Panc1 (cell line): Measurements from ENCODE around the gene MARCHF3. TPM values are rescaled to one million over a fixed set of nuclear protein-coding genes. Genes with fewer than 3 reads are reported as not detected.

ENCODE experiments used
- ATAC-seq: fragments of 200-7000 bp; cut with Tn5 transposase; 2 replicates; pipeline ENCODE4 v1.9.1; 2020; ENCODE audit warnings: mild to moderate bottlenecking, moderate library complexity
- BruUV-seq: library from RNA; stranded (reverse); fragments of 400-500 nt; replicated peaks from 2 replicates; lab custom pipeline; 2021; lab: Mats Ljungman, UMichigan
- CTCF ChIA-PET: fragments of 300-600 bp; sonication (Branson Sonifier 250); formaldehyde crosslinking; loops from one replicate; lab custom pipeline; 2022; ENCODE audit warnings: antibody characterized with exemption; lab: Charles Lee
- POLR2A ChIA-PET: fragments of 300-600 bp; sonication (Branson Sonifier 250); formaldehyde crosslinking; loops from one replicate; lab custom pipeline; 2022; ENCODE audit warnings: antibody characterized with exemption; lab: Charles Lee
- DNase-seq: peaks from one replicate; pipeline ENCODE4 v3.0.0-alpha.2; 2010; ENCODE audit warnings: low read depth, low spot score
- H3K27ac ChIP-seq: 2 replicates; pipeline ENCODE4 v1.5.1; 2011; ENCODE audit warnings: mild to moderate bottlenecking, low read length, inconsistent platforms
- H3K27me3 ChIP-seq: fragments of 200-500 bp; sonication (Bioruptor generic); 2 replicates; pipeline ENCODE4 v1.6.0; 2014; ENCODE audit warnings: low read length, inconsistent platforms; ENCODE audit not compliant: control insufficient read depth, insufficient read depth
- H3K36me3 ChIP-seq: fragments of 200-500 bp; sonication (Bioruptor generic); 2 replicates; pipeline ENCODE4 v1.5.1; 2014; ENCODE audit warnings: inconsistent platforms, mild to moderate bottlenecking, low read length, moderate library complexity; ENCODE audit not compliant: control insufficient read depth, insufficient read depth
- H3K4me1 ChIP-seq: 2 replicates; pipeline ENCODE4 v1.5.1; 2011; ENCODE audit warnings: inconsistent platforms, mild to moderate bottlenecking, low read length, moderate library complexity; ENCODE audit not compliant: control insufficient read depth, insufficient read depth
- H3K4me3 ChIP-seq, 2 experiments: 2 replicates each; pipeline ENCODE4 v1.5.1; 2011 to 2012; ENCODE audit warnings: low read depth in 2 of 2, low read length in 2 of 2, mild to moderate bottlenecking in 2 of 2, inconsistent platforms in 1 of 2, moderate library complexity in 1 of 2
- H3K9me3 ChIP-seq: fragments of 200-500 bp; sonication (Bioruptor generic); 2 replicates; pipeline ENCODE4 v1.5.1; 2014; ENCODE audit warnings: low read depth, mild to moderate bottlenecking, inconsistent platforms, low read length, moderate library complexity; ENCODE audit not compliant: control insufficient read depth, insufficient read depth
- POLR2AphosphoS5 ChIP-seq: IDR thresholded peaks from 2 replicates; pipeline ENCODE4 v1.6.1; 2012; ENCODE audit warnings: mild to moderate bottlenecking, low read depth, low read length, moderate library complexity
- REST ChIP-seq, 2 experiments: IDR thresholded peaks; 2 replicates each; pipeline ENCODE4 v1.6.1; 2011 to 2012; ENCODE audit warnings: low read depth in 2 of 2, control low read depth in 1 of 2, low read length in 1 of 2, mild to moderate bottlenecking in 1 of 2, moderate library complexity in 1 of 2; ENCODE audit not compliant: insufficient read depth in 1 of 2
- SIN3A ChIP-seq: IDR thresholded peaks from 2 replicates; pipeline ENCODE4 v1.6.1; 2012; ENCODE audit warnings: low read depth, mild to moderate bottlenecking, low read length, moderate library complexity, borderline replicate concordance; ENCODE audit not compliant: insufficient read depth
- TCF7L2 ChIP-seq: IDR thresholded peaks from 2 replicates; pipeline ENCODE4 v1.6.1; 2011; ENCODE audit warnings: mild to moderate bottlenecking, low read depth, low read length, inconsistent platforms
- in situ Hi-C: cut with HindIII; loops from 2 replicates; pipeline ENCODE4 v1.10.0; 2016; ENCODE audit warnings: low sequenced_read_pairs, low pct_unique_long_range_greater_than_20kb
- intact Hi-C: fragments of 100-400 bp; cut with micrococcal nuclease; formaldehyde crosslinking; loops from one replicate; pipeline ENCODE4 v1.10.0; 2022; ENCODE audit not compliant: unreplicated experiment
- total RNA-seq: library from RNA; stranded (reverse); gene quantifications from one replicate; pipeline ENCODE4 v1.2.1, GENCODE V29; 2021; ENCODE audit not compliant: unreplicated experiment
- TF ChIP-seq, protein P1 (sequence below): fragments of 450-650 bp; IDR thresholded peaks from 2 replicates; pipeline ENCODE4 v1.5.1; 2017; ENCODE audit warnings: mild to moderate bottlenecking

Gene MARCHF3
- total RNA-seq, 1 experiment from 2014 or later, result 3.0 TPM

DNA sequence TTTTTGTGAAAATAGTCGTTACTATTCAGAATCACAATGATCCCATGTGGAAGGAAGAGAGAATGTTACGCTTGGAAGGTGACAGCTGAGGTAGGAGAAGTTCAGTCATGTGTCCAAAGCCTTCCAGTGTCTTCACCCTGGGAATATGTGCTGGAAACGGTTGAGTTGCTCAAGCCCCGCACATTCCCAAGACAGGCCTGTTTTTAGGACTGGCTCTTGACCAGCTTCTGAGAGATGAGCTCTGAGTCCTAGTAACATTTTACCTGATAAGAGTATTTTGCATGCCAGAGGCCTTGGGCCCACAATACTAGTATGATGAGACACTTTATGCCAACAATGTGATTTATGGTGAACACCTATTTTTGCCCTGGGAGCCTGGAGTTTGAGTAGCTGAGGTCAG, 151.7 kb downstream of the MARCHF3 start:
- Histone ChIP-seq H3K27ac (no peak overlapping the region), H3K4me3 (no peak overlapping the region), H3K9me3 (no peaks in the 10 kb centered on the region), H3K36me3 (no peaks in the 10 kb centered on the region), H3K27me3 (no peaks in the 10 kb centered on the region), H3K4me1 (no peaks in the 10 kb centered on the region)
- BruUV-seq, result no TSS peak
- ATAC-seq, result no peak
- intact Hi-C loops, result no loop called here
- in situ Hi-C loops, result no loop called here
- POLR2A ChIA-PET, result no interaction called here
- CTCF ChIA-PET, result no interaction called here
- TF ChIP-seq REST (IDR thresholded peaks at IDR 0.05; ENCODE audit: insufficient read depth in 1 of 2, low read depth in 2 of 2, low read length in 1 of 2) (no peak), TCF7L2 (no peak), POLR2AphosphoS5 (no peak)
- TF ChIP-seq, protein P1, sequence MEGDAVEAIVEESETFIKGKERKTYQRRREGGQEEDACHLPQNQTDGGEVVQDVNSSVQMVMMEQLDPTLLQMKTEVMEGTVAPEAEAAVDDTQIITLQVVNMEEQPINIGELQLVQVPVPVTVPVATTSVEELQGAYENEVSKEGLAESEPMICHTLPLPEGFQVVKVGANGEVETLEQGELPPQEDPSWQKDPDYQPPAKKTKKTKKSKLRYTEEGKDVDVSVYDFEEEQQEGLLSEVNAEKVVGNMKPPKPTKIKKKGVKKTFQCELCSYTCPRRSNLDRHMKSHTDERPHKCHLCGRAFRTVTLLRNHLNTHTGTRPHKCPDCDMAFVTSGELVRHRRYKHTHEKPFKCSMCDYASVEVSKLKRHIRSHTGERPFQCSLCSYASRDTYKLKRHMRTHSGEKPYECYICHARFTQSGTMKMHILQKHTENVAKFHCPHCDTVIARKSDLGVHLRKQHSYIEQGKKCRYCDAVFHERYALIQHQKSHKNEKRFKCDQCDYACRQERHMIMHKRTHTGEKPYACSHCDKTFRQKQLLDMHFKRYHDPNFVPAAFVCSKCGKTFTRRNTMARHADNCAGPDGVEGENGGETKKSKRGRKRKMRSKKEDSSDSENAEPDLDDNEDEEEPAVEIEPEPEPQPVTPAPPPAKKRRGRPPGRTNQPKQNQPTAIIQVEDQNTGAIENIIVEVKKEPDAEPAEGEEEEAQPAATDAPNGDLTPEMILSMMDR, result no peak
- no peak for DNase-seq

GRCh38 chr5:126878085-126878484, 152.3 kb downstream of the MARCHF3 start:
- ChIA-PET CTCF (no interaction called here), POLR2A (no interaction called here)
- Histone ChIP-seq H3K27ac (no peak overlapping the region), H3K4me1 (no peaks in the 10 kb centered on the region), H3K4me3 (no peak overlapping the region), H3K27me3 (no peaks in the 10 kb centered on the region), H3K36me3 (no peaks in the 10 kb centered on the region), H3K9me3 (no peaks in the 10 kb centered on the region)
- in situ Hi-C loops, result no loop called here
- DNase-seq, result no peak
- intact Hi-C loops, result no loop called here
- BruUV-seq, result no TSS peak
- ATAC-seq, result no peak
- no peak for TF ChIP-seq POLR2AphosphoS5
- TF ChIP-seq TCF7L2, result no peak
- TF ChIP-seq REST (IDR thresholded peaks at IDR 0.05; ENCODE audit: insufficient read depth in 1 of 2, low read depth in 2 of 2, low read length in 1 of 2), result no peak
- no peak for TF ChIP-seq SIN3A
- TF ChIP-seq, protein P1, result no peak
